Fibroblast of the aortic adventitia (primary cell): ENCODE data around the gene NLRP5. TPM values are rescaled to one million over a fixed set of nuclear protein-coding genes. Genes with fewer than 3 reads are reported as not detected.

ENCODE experiments used
- DNase-seq: peaks from one replicate; pipeline ENCODE4 v3.0.0-alpha.2; 2010; ENCODE audit warnings: low read depth
- H3K4me3 ChIP-seq: 2 replicates; pipeline ENCODE4 v1.5.1; 2011; ENCODE audit warnings: low read depth, mild to moderate bottlenecking, control low read depth, low read length, moderate library complexity
- total RNA-seq: library from RNA; depleted of rRNA; stranded (reverse); fragments of >200 nt; gene quantifications from 2 replicates; pipeline ENCODE4 v1.2.3, GENCODE V29; 2012; ENCODE audit warnings: low replicate concordance
- TF ChIP-seq, protein P1 (sequence below): IDR thresholded peaks from 2 replicates; pipeline ENCODE4 v1.5.1; 2011; ENCODE audit warnings: mild to moderate bottlenecking, low read length, control low read depth, inconsistent platforms; ENCODE audit not compliant: insufficient read depth

The NLRP5 gene
- total RNA-seq, 1 donor, result not detected

DNA sequence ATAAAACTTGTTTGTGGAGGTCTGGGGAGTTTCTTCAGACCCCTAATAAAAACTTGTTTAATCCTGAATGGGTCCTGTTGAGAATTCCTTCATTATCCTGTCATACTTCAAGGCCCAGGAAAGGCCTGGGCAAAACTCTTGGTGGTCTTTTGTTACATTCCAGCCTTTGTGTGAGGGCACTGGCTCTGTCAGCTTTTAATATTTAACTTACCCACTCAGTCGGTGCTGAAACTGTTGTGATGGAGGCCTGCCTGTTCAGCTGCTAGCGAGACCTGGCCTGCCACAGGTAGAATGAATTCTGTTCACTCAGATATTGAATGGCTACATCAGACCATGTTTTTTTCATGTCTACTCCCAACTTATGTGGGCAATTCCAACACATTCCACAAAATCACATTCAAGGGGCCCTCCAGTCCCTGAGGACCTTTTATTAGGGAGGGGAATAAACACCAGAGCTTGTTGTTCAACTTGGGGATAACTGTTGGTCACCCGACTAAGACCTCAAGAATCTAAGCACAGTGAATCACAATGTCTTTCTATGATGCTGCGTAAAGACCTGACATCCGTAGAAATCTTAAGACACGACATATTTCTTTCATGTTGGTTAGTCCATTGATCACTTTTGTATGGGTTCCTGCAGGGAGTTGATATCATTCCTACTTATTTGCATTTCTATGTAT lies 26.4 kb upstream of the NLRP5 start:
- H3K4me3 ChIP-seq, result no peak overlapping the region
- TF ChIP-seq, protein P1, sequence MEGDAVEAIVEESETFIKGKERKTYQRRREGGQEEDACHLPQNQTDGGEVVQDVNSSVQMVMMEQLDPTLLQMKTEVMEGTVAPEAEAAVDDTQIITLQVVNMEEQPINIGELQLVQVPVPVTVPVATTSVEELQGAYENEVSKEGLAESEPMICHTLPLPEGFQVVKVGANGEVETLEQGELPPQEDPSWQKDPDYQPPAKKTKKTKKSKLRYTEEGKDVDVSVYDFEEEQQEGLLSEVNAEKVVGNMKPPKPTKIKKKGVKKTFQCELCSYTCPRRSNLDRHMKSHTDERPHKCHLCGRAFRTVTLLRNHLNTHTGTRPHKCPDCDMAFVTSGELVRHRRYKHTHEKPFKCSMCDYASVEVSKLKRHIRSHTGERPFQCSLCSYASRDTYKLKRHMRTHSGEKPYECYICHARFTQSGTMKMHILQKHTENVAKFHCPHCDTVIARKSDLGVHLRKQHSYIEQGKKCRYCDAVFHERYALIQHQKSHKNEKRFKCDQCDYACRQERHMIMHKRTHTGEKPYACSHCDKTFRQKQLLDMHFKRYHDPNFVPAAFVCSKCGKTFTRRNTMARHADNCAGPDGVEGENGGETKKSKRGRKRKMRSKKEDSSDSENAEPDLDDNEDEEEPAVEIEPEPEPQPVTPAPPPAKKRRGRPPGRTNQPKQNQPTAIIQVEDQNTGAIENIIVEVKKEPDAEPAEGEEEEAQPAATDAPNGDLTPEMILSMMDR, result no peak
- DNase-seq, result no peak

DNA sequence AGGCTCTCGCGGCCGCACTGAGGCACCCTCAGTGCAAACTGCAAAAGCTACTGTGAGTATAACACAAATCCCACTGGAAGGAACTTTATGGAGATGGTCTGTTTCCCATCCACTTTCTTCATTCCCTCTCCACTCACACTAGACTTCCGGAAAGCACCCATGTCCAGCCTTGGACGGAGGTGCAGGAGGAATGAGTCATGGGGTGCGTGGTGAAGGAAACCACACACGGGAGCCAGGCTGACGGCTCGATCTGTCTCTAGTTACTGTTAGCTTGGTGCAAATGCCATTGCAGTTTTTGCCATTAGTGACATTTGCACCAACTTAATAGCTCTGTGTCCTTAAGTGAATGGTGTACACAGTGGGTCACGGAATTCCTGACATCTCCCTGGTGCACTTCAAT lies 24.4 kb upstream of the NLRP5 start:
- TF ChIP-seq, protein P1, result no peak
- no peak for DNase-seq
- no peak overlapping the region for H3K4me3 ChIP-seq

DNA sequence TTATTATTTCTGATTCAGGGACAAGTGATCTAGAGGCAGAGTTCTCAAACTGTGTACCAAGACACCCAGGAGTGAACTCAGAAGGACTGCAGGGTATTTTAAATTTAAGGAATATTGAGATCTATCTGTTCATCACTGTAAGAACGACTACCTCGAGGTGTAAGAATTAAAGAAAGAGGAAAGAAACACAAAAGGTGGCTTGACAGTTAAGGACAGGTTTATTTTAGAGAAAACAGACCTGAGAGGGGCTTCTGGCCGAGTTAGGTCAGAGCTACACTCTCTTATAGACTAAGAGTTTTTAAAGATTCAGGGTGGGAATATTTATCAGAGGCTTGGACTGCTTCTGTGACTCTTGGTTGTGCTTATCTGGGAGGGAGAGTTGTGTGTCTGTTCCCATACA lies 12.6 kb upstream of the NLRP5 start:
- TF ChIP-seq, protein P1, result no peak
- no peak for DNase-seq
- no peak overlapping the region for H3K4me3 ChIP-seq

DNA sequence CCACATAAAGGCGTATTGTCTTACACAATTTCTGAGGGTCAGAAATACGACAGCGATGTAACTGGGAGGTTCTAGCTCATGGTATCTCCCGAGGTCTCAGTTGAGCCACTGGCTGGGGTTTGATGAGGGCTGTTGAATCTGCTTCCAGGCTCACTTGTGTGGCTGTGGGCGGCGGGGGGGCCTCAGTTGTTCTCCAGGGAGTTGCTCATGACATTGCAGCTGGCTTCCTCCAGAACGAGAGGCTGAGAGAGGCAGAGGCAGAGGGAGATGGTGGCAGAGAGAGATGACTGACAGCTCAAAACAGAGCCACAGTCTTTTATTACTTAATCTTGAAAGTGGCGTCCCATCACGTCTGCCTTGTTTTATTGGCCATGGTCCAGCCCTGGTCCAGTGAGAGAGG lies 6.2 kb upstream of the NLRP5 start:
- no peak overlapping the region for H3K4me3 ChIP-seq
- TF ChIP-seq, protein P1, result no peak
- DNase-seq, result no peak

DNA sequence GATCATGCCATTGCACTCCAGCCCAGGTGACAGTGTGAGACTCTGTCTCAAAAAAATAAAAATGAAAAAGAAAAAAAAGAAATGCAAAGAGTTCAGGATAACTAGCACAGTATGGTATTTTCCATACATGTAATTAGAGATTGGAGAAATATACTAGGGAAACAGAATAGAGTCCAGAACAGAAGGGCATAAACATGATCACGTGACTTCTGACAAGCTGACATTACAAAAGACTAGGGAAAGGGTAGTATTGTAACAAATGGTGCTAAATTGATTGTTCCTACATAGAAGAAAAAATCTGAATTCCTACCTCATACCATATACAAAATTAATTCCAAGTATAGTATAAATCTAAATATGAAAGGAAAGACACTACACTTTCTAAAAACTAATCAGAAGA lies 1.3 kb upstream of the NLRP5 start:
- DNase-seq, result no peak
- TF ChIP-seq, protein P1, result no peak
- no peak overlapping the region for H3K4me3 ChIP-seq

DNA sequence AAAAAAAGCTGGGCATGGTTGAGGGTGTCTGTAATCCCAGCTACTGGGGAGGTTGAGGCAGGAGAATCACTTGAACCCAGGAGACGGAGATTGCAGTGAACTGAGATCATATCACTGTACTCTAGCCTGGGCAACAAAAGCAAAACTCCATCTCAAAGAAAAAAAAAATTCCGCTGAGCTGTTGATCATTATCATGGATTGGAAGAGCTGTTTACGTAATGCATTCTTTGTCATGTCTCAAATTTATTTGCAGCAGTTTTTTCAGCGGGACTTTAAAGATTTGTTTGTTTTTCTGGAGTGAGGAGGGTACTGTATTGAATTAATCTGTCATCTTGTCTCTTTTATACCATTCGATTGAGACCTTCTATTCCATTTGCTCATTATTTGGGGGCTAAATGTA lies 4.3 kb downstream of the NLRP5 start:
- TF ChIP-seq, protein P1, result no peak
- no peak for DNase-seq
- H3K4me3 ChIP-seq, result no peak overlapping the region

DNA sequence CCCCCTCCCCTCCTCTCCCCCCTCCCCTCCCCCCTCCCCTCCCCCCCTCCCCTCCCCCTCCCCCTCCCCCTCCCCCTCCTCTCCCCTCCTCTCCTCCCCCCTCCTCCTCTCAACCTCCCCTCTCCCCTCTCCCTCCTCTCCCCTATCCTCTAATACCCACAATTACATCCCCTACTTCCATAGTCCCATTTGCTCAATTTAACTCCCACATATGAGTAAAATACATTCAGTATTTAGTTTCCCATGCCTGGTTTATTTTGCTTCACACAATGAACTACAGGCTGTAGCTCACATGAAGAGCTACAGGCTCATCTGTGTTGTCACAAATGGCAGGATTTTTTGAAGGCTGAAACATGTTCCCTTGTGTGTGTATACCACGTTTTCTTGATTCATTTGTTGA lies 6.9 kb downstream of the NLRP5 start:
- no peak overlapping the region for H3K4me3 ChIP-seq
- TF ChIP-seq, protein P1, result no peak
- DNase-seq, result no peak
